Measurements from ENCODE around the gene RPS19. TPM values are rescaled to one million over a fixed set of nuclear protein-coding genes. Genes with fewer than 3 reads are reported as not detected.

RPS19 gene
- total RNA-seq, 1 donor from 2014 or later: 717 TPM

DNA sequence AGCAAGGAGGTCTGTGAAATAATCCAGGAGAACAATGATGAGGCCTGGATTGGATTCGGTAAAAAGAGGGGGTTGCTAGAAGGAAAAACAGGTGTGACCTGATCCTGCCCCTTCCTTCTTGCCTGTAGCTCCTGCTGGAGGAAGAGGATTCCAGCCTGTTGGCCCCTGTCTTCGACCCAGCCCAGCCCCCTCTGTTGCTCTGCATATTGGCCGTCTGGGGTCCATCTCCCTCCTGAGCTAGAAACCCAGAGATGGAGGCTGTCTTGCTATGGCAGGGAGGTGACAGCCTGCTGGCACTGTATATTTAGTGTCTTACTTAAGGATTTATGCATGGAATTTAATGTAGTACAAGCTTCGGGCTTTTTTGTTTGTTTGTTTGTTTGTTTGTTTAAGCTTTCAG lies 8.6 kb upstream of the RPS19 start:
- no peak for ATAC-seq
- no peak for DNase-seq (ENCODE audit: missing footprints)
- intact Hi-C loops (cut with DNase I): no loop called here

DNA sequence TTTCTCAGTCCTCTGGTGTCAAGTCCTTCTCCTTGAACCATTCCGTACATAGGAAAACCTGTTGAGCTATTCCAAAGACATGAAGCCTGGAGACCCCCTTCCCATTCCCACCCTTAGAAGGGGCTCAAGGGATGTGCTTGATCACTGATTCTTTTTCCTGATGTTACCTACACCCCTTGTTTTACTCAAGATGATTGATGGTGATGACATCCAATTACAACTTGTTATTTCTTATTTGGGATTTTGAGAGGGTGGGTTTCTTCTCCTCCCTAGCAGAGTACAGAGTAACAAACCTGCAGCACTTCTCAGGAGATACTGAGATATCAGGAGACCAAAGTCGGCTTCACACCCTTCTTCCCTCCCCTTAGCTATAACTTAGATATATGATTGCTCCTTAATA lies 6.7 kb upstream of the RPS19 start:
- intact Hi-C loops (cut with DNase I): no loop called here
- DNase-seq (ENCODE audit: missing footprints) (no peak), ATAC-seq (no peak)

DNA sequence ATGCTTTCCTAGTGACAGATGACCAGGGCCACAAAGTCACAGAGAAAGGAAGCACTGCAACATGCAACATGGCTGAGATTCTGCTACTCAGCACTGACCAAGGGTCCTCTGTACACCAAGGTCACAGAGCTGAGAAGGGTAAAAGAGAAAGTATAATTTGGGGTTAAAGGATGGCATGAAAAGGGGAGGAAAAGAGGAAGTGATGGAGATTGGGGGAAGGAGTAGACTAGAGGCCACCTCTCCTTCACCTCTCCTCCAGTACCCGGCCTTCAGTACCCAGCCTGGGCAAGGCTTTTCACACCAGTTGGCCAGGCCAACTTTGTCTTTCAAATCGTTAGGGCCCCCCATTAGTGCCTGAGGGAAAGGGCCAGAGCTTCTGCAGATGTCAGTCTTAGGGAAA lies 6.3 kb upstream of the RPS19 start:
- intact Hi-C loops (cut with DNase I): no loop called here
- DNase-seq (ENCODE audit: missing footprints) (no peak), ATAC-seq (no peak)

DNA sequence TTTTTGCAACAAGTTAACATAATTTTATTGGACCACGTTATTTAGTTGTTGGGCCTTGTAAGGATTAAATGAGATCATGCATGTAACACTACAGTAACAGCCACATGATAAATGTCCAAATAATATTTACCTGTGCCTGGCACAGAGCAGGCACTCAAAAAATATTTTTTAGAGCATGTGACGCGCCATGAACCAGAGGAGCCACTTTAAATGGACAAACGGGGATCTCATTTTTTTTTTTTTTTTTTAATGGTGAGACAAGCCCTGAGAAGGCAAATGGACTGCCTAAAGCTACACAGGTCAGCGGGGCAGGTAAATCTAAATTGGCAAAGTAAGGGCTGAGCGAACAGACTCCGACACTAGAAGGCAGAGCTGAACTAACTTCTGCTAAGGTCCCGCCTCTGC lies 840 bp upstream of the RPS19 start:
- intact Hi-C loops (cut with DNase I): loop anchor here (1.0 kb wide), 1 partner anchor 25 kb away; no protein-coding TSS in a partner anchor
- DNase-seq (ENCODE audit: missing footprints) (no peak), ATAC-seq (no peak)

DNA sequence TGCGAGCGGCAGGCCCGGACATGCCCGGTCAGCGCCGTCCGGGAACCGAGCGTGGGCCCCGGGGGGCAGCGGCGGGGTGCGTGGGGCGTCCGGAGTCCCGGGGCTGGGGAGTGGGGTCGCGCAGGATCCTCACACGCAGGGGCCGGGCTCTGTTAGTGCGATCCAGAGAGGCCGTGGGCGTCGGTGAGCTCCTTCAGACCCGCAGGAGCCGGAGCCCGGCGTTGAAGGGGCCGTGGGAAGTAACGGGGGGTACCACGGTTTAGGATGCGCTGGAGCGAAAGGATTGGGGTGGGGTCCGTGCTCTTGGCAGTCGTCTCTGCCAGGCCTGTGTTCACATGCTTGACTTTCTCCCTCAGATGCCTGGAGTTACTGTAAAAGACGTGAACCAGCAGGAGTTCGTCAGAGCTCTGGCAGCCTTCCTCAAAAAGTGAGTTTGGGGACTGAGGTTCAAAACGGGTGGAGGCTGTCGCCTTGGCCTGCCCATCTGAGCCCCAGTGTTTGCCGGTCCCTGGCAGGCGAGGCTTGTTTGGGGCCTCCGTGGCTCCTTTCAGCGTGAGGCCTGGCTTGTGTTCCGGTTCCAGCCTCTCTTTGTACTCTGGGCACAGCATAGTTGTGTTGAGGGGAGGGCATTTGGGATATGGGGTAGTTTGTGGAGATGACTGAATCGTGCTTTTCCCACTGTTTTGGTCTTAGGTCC lies 512 bp downstream of the RPS19 start:
- intact Hi-C loops (cut with DNase I): loop anchor here (5.0 kb wide), 1 partner anchor 97 kb away; the partner anchor contains the start of gene RABAC1
- ATAC-seq: no peak

DNA sequence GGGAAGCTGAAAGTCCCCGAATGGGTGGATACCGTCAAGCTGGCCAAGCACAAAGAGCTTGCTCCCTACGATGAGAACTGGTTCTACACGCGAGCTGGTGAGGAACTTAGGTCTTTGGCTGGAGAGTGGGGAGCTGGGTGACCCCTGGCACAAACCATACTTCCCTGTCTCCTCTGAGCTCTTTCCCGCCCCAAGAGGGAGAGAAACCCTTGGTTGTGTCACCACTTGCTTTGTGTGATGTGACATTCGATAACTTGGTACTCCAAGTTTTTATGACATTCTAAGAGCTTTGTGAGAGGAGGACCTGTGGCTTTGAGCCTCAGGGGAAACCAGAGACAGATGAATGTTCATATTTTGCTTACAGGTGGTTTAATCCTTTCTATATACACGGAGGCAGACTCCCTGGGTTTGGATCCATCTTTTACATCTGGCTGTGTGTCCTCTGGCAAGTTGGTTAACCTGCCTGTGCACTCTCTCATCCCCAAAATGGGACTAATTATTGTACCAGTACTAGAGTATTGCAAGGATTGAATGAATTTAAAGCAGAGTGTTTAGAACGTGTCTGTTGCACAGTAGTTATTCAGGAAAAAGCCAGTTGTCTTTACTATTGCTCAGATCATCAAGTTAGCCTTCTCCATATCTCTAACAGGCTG lies 1.2 kb downstream of the RPS19 start:
- intact Hi-C loops (cut with DNase I): loop anchor here (5.0 kb wide), 1 partner anchor 96 kb away; the partner anchor contains the start of gene RABAC1
- no peak for DNase-seq (ENCODE audit: missing footprints)

More for the DNA sequence above, 512 bp downstream of the RPS19 start:
- DNase-seq (ENCODE audit: missing footprints): peak; percentile 76

DNA sequence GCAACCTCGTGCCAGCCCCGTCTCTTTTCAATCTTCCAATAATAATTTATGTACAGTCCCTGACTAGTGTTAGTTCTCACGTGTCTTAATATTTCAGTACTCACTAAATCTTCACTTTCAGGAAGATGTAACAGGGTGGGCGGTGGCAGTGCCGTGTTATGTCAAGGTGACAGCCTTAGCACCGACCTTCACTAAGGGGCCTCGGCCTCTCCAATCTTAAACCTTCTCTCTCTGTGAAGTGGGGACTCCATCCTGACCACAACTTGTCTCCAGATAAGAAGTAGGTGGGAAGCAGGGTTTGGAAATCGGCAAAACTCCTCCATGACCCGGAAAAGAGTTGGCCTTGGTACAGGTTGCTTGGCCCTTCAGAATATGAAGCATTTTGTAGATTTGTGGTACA lies 1.8 kb downstream of the RPS19 start:
- no peak for DNase-seq (ENCODE audit: missing footprints)
- intact Hi-C loops (cut with DNase I): loop anchor here (5.0 kb wide), 1 partner anchor 95 kb away; the partner anchor contains the start of gene RABAC1
- ATAC-seq: no peak

More for the DNA sequence above, 1.2 kb downstream of the RPS19 start:
- no peak for ATAC-seq

DNA sequence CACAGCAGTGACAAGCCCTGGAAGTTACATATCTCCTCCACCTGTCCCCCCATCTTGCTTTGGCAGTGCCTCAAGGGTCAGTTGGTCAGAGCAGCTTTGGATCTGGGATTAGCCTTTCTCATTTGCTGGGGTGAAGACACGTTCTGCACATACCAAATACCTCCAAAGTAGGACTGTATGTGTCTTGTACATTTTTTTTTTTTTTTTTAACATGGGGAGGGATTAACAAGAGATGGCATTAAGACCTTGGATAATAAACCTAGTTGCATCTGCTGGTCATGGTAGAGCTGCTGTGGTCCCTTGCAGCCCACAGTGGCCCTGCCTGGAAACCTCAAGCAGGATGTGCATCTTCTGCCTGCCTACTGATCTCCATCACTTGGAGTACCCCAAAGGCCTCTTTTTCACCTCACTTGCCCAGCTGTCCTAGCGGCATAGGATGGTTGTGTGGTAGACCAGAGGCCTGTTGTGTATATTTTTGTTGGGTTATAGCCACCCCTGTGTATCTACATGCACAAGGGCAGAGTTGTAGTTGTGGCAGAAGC lies 2.5 kb downstream of the RPS19 start:
- no peak for ATAC-seq

DNA sequence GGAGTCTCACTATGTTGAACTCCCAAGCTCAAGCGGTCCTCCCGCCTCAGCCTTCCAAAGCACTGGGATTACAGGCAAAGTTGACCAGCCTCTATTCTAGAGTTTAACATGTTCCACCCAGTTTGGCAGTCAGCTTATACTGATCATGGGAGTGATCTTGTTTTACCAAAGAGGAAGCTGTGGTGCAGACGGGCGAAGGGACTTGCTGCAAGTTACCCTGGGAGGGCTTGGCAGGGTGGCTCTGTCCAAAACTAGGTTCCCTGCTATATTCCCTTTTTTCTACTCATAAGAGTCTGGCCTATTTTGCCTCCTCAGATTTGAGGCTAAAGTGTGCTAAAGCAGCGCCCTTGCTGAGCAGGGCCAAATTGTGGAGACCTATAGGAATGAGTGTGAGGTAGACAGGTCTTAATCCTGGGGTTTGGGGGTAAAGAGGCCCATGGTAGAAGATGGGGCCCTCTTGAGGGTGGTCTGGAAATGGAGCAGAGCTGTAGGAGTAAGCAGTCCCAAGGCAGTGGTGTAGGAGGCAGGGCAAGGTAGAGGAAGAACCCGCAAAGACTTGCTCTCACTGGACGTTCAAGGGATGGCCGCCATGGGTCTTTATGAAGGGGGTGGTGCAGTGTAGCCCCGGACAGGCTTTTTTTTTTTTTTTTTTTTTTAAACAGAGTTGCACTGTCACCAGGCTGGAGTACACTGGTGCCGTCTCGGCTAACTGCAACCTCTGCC lies 3.3 kb downstream of the RPS19 start:
- DNase-seq (ENCODE audit: missing footprints): peak; percentile 41
- intact Hi-C loops (cut with DNase I): loop anchor here (5.0 kb wide), 1 partner anchor 94 kb away; the partner anchor contains the start of gene RABAC1
- ATAC-seq: no peak

More for the DNA sequence above, 2.5 kb downstream of the RPS19 start:
- no peak for DNase-seq (ENCODE audit: missing footprints)
- intact Hi-C loops (cut with DNase I): loop anchor here (5.0 kb wide), 1 partner anchor 95 kb away; the partner anchor contains the start of gene RABAC1

DNA sequence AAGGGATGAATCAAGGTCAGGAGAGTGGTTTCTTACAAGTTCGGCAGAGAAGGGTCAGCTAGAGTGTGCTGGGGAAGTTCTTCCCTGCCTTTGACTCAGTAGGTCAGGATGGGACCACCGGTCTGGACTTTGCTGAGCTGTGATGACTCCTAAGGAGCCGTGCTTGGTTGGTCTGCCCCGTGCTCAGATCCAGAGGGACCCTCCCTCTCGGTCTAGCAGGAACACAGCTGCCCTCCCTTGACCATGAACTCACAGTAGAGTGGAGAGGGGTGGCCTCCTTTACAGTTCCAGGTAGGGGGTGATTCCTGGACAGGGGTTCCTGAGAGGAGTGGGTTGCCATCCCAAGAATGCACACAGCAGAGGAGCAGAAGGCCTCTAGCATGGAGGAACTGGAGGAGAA lies 4.3 kb downstream of the RPS19 start:
- no peak for ATAC-seq
- intact Hi-C loops (cut with DNase I): loop anchor here (5.0 kb wide), 1 partner anchor 93 kb away; the partner anchor contains the start of gene RABAC1

DNA sequence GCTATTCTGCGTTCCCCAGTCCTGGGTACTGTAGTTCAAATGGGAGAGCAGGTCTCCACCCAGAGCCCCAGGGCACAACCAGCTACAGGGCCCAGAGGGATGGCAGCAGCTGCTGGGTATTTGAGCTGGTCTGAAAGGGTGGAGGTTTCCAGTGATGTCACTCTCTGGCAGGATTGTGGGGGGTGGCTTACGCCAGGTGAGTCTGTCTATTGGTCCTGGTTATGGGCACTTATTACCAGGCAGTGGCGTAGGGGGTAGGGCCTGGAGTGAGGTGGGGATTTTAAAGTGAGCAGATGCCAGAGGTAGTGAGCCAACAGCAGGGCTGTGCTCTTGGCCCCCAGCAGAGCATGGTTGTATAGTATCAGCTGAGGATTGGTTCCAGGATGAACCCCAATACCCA lies 6.2 kb downstream of the RPS19 start:
- no peak for ATAC-seq
- DNase-seq (ENCODE audit: missing footprints): peak; percentile 4
- intact Hi-C loops (cut with DNase I): no loop called here

More for the DNA sequence above, 4.3 kb downstream of the RPS19 start:
- peak; percentile 41 for DNase-seq (ENCODE audit: missing footprints)

DNA sequence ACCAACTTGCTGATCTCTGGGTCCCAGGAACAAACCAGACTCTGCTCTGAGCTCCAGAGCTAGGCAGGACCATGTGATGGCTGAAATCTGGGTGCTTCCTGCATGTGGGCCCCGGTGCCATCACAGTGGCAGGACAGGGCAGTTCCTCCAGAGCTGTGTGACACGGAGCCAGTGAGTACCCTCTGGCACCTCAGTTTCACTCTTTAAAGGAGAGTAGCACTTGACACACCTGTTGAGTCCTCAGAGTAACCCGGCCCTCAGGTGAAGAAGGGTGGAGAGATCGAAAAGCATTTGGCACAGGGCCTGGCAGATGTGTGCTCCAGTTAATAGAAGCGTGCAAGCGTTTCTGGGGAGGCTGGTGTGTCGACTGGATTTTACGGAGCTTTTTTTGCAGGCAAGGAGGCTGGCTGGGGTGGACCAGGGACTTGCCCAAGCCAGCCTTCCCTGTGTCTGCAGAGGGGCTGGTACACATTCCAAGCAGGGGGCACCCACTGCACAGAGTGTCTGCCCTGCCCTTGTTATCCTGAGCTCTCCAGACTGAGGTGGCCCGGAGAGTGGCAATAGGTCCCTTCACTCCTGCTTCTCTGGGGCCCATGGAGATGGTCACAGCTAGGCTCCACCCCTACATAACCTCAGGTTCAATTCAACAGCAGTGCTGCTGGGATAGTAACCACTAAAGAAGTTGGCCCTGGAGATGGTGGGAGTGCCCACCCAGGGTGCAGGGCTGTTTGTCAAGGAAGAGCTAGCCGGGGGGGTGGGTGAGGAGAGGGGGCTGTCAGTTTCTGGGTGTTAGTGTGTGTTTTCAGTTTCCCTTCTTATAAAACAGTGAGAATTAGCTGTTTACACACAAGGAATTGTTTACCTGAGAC lies 8.3 kb downstream of the RPS19 start:
- peak; percentile 23 for DNase-seq (ENCODE audit: missing footprints)
- intact Hi-C loops (cut with DNase I): no loop called here
- no peak for ATAC-seq

DNA sequence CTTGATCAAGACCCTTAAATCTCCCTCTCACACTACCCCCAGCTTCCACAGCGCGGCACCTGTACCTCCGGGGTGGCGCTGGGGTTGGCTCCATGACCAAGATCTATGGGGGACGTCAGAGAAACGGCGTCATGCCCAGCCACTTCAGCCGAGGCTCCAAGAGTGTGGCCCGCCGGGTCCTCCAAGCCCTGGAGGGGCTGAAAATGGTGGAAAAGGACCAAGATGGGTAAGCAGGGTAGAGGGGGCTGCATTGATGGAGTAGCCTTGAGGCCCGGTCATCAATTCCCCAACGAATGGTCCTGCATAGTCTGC lies 8.9 kb downstream of the RPS19 start:
- peak; percentile 34 for DNase-seq (ENCODE audit: missing footprints)
- no peak for ATAC-seq
- intact Hi-C loops (cut with DNase I): no loop called here

DNA sequence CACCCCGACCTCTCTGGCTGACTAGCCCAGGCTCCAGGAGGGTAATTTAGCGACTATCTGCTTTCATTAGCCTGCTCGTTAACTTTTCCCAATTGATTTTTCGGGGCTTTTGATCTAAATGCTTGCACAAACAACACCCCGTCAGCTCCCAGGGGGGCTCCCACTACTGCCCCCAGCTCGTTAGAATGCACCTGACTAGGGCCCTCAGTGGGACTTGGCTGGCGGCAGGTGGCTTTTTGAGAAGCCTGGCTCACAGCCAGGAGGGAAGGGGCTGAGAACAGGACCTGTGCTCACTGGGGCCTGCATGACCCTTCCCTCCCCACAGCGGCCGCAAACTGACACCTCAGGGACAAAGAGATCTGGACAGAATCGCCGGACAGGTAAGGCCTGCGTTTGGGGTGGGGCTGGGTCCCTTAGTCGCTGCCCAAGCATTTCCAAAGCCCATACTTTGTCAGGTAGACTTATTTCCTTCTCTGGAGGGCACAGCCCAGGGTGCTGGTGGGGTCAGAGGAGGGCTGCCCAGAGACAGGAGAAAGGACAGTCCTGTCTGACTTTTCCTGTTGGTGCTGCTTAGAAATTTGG lies 9.4 kb downstream of the RPS19 start:
- intact Hi-C loops (cut with DNase I): no loop called here
- DNase-seq (ENCODE audit: missing footprints) (peak; percentile 20), ATAC-seq (no peak)

DNA sequence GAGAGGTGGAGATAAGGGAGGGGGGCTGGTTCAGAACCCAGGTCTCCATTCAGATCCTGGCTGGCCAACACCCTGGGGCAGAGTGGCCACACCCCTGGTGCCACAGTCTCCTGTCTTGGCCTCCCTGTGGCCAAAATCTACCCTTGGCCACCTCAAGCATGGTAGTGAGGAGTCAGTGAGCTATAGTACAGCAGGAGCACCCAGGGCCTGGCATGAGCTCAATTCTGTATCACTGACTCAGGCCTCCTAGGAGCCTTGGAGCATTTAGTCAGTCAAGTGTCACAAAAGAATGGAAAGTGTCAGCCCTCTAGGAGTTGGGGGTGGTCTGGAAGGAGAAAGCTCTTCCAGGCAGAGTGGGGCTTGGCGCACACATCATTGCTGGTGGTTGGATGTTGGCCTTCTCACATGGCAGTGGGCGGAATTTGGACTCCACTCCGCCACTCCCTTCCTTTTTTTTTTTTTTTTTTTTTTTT lies 10.4 kb downstream of the RPS19 start:
- intact Hi-C loops (cut with DNase I): loop anchor here (5.0 kb wide), 1 partner anchor 62 kb away; no protein-coding TSS in a partner anchor
- DNase-seq (ENCODE audit: missing footprints) (peak; percentile 15), ATAC-seq (no peak)

DNA sequence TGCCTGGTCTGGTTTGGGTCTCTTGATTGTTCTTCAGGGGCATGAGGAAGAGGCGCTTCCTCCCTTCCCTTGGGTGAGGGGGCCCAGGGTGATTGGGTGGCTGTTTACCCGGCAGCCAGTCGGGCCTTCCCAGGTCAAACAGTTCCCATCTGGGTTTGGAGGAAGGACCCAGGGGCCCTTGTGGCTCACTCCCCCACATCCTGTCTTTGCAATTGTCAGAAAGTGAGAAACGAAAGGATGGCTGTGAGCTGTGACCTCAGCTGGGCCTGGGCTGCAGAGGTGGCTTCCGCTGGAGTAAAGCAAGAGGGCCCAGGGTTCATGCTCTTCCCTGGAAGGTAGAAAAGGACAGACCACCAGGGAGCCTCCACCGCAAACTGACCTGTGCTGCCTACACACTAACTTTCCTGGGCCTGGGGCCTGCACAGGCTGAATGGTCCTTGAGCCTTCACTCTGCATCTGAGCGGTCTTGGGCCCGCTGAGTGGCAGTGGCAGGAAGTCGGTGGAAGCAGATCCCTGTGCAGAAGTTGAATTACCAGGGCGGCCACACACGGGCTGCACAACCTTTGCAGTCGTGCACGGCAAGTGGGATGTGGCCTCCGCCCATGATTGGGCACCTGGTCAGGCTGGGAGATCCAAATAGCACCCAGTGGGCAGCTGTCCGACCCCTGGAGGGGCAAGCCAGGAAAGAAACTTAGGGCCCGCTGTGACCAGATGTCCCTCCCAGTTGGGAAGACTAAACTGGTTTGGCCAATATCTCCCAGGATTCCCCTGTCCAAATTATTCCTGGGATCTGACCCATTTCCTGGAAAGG lies 11.7 kb downstream of the RPS19 start:
- no peak for ATAC-seq
- intact Hi-C loops (cut with DNase I): loop anchor here (2.0 to 5.0 kb wide), 2 partner anchors 61 to 79 kb away; no protein-coding TSS in a partner anchor
- peak; percentile 66 for DNase-seq (ENCODE audit: missing footprints)

DNA sequence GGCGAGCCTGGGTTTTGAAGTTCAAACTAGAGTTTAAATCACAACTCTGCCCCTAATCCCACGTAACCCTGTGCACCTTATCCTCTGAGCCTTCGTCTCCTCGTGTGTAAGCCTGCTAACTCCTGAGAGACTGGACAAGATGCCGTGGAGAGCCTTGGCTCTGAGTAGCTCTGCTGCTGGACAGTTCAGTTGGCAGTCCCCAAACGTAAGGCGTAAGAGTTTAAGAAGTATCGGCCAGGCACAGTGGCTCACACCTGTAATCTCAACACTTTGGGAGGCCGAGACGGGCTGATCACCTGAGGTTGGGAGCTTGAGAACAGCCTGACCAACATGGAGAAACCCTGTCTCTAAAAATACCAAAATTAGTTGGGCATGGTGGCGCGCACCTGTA lies 12.3 kb downstream of the RPS19 start:
- ATAC-seq (no peak), DNase-seq (ENCODE audit: missing footprints) (peak; percentile 27)
- intact Hi-C loops (cut with DNase I): loop anchor here (2.0 to 5.0 kb wide), 2 partner anchors 60 to 78 kb away; no protein-coding TSS in a partner anchor
